Measurements from ENCODE around the gene SDHB.

SDHB gene

GRCh38 chr1:17021896-17022295 is 31.9 kb downstream of the SDHB start:
- intact Hi-C loops (cut with DNase I) = no loop called here
- peak in 2 of 42 donors; percentile 18 to 27 for DNase-seq

DNA sequence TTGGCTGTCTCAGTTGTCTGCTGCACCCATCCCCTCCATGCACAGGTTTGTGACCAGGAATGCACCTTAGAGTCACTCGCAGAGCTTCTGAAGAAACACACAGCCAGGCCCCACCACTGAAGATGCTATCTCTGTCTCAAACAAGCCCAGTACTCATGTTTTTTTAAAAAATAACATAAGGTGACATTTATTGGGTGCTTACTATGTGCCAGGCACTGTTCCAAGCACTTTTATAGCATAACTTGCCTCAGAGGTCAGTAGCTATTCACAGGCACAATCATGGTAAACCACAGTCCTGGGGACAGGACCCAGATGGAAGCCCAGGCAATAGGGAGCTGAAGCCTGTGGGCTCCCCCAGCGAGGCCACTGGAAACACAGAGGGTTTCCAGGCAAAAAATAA is 33.3 kb downstream of the SDHB start:
- intact Hi-C loops (cut with DNase I) = no loop called here
- DNase-seq = peak in 1 of 42 donors; percentile 23

DNA sequence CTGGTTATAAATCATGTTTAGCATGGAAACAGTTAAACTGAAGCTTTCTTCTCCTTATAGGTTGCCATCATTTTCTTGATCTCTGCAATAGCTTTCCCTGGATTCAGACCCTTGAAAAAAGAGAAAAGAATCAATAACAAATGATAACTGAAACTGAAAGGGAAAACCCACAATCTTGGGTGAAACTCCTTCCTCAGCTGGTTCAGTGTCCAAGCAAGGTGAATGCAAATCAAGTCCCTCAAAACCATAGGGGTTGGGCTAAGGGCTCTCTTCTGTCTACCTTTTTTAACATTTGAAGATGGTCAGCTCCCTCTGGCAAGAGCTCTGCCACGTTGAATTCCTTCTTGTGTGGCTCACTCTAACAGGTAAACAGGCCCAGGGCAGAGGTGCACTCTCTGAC is 35.0 kb downstream of the SDHB start:
- intact Hi-C loops (cut with DNase I) = no loop called here
- peak in 1 of 42 donors; percentile 4 for DNase-seq

DNA sequence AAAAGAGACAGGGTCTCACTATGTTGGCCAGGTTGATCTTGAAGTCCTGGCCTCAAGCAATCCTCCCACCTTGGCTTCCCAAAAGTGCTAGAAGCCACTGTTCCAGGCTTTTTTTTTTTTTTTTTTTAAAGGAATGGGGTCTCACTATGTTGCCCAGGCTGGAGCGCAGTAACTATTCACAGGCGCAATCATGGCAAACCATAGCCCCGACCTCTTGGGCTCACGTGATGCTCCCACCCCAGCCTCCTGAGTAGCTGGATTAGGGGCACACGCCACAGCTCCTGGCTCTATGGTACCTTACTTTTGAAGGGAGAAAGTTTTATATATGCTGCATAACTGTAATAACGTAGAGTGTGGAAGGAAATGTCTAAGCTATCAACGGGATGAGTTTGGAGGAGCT is 36.4 kb downstream of the SDHB start:
- intact Hi-C loops (cut with DNase I) = no loop called here
- DNase-seq = peak in 2 of 42 donors; percentile 0 to 20

DNA sequence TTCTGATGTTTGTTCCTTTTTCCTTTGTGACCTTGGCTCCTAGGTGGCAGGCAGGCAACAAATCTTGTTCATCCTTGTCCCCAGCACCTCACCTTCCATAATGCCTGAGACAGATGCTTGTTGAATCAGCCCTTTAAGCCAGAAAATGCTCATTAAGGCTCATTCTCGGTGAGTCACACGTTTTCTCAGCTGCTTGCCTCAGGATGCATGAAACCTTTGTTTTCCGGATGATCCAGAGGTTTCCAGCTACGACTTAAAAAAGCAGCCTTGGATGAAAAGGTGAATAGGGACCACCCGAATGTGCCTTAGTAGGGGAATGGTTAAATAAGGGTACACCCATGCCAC is 37.5 kb downstream of the SDHB start:
- intact Hi-C loops (cut with DNase I) = no loop called here
- DNase-seq = no peak

DNA sequence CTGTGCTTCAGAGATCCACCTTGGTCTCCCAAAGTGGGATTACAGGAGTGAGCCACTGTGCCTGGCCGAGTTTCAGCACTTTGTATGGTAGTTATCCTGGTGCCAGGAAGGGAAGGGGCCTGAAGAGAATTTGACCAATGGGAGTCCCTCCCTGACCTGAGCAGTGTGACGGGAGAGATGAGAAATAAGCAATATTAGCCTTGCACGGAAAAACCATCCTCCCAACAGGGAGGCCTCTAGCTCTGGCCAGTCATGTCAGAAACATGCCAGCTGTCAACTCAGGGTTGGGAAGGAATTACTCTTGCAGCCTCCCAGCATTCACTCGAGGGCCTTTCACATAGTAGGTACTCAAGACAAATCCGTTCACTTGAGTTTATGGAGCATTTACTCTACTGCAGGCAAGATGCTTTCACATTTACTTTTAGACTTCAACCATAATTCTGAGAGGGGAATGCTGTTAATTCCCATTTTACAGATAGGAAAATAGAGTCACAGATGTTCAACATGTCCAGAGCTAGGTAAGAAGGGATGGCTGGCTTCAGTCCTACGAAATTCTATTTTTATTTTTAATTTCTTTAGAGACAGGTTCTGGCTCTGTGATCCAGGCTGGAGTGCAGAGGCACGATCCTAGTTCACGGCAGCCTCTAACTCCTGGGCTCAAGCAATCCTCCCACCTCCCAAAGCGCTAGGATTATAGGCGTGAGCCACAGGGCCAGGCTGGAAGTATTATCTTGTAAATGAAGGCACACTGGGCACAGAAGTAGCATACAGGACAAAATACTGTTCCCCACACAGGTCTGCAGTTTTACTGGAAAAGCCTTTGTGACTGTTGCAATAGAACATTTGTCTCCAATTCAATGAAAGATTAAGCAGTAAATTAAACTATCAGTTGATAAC is 38.9 kb downstream of the SDHB start:
- peak in 1 of 42 donors; percentile 14 for DNase-seq
- intact Hi-C loops (cut with DNase I) = loop anchor here (5.0 kb wide), 1 partner anchor 37 kb away; the partner anchor contains the start of gene SDHB

DNA sequence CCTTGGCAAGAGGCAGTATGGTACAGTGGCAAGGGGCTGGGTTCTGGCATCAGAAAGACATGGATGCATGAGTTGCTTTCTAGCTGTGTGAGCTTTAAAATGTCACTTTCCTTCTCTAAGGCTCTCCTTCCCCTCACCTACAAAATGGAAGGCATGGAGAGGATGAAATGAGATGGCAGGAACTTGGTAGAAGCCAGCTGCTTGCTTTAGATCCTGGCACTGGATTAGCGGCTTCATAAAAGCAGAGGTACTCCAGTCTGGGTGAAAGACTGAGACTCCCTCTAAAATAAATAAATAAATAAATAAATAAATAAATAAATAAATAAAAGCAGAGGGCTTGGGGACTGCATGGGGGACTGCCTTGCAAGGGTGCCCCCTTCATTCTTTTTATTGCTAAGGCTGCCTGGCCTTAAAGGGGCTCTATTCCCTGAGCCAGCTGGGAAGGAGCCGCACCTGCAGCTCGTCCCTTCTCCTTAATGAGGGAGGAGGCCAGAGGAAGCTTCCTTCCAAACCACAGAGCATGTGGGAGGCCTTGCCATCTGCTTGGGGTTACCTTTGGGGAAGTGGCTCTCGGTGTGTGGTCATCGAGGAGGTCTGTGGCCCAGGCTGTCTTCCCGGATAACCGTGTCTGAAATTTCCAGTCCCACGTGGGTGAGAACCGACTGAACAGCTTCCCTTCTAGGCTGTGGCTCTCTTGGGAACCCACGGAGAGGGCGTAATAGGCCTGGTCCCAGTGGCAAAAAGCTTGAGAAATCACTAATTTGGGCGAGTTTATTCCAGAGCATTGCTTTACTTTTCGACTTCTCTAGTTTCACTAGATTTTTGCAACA is 40.1 kb downstream of the SDHB start:
- intact Hi-C loops (cut with DNase I) = loop anchor here (5.0 kb wide), 1 partner anchor 39 kb away; the partner anchor contains the start of gene SDHB
- peak in 9 of 42 donors; percentile 13 to 49 (median 27) for DNase-seq

DNA sequence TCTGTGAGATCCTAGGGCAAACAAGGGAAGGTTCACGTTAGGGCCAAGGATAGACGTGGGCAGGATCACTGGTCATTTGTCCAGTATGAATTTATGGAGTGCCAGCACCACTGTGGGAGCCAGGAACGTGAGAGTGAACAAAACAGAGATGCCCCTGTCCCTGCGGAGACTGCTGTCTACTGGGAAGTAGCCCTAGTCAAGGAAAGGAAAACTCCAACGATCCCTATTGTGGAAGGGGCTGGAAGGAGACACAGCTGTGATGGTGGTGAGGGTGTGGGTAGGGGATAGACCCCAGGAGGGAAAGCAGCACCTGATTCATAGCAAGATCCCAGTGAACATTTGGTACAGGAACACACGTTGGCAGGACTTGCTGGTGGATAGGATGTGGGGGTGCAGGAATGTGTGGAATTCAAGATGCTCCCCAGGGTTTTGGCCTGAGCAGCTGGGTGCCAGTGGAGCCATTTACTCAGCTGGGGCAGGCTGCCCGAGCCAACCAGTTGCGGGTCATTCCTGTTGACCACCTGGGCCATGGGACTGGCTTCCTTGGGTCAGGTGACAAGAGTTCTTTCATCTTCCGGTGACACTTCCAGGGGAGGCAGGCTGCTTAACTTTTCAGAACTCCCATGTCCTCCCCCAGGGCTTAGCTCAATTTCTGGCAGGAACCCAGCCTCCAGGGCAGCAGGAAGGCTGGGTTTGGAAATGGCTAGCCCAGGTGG is 40.9 kb downstream of the SDHB start:
- DNase-seq = no peak
- intact Hi-C loops (cut with DNase I) = loop anchor here (5.0 kb wide), 1 partner anchor 39 kb away; the partner anchor contains the start of gene SDHB

DNA sequence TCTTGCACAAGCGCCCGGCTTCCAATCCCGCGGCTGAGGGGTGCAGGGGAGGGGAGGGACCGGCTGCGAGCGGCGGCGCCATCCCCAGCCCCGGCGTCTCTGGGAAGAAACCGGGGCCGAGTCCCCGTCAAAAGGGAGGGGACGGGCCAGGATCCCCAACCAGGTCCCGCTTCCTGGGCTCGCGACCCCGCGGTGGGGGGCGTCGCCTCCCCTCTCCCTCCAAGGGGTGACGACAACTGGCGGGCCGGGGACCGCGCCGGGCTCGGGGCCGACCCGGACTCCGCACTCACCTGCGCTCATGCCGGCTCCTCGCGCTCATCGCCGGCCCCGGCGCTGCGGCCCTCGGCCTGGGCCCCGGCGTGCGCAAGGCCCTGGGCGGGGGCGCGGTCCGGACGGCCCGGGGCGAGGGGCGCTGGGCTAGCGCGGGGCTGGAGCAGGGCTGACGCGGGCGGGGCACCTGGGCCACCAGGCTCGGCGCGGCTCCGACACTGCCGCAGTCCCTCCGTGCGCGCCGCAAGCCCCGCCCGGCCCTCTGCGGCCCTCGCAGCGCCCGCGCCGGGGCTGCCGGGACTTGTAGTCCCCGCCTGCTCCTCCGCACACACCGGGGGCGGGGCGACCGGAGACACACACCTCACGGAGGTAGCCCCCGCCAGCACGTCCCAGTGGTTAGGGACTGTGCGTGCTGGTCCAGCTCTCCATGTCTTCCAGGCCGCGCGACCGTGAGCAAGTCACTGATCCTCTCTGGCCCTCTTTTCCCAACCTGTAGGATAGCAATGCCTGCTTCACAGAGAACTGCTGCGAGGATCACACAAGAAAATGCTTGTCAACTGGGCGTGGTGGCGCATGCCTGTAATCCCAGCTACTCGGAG is 42.2 kb downstream of the SDHB start, which contains the start of gene ATP13A2:
TSS of gene ATP13A2 (minus strand) at position 490 of the 869 bp plus-strand sequence. CDS start at position 300, 190 bp downstream.
- DNase-seq = peak; percentile 63 to 95 (median 89)
- intact Hi-C loops (cut with DNase I) = loop anchor here (5.0 kb wide), 1 partner anchor 41 kb away; the partner anchor contains the start of gene SDHB

DNA sequence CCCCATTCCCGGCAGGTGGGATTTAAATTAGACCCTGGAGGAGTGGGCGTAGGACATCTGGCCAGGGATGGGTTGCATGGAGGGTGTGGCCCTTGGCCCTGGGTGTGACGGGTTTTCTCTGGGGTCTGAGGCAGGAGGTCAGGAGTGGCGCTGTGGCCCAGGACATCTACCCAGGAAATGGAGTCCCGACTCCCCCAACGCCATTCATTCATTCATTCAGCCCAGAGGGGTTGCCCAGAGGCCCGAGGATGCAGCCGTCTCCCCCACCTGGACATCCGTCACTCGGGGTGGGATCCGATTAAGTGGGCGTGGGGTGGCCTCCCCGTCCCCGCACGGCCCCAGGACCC is 42.8 kb downstream of the SDHB start:
- intact Hi-C loops (cut with DNase I) = loop anchor here (5.0 kb wide), 1 partner anchor 41 kb away; the partner anchor contains the start of gene SDHB
- no peak for DNase-seq

DNA sequence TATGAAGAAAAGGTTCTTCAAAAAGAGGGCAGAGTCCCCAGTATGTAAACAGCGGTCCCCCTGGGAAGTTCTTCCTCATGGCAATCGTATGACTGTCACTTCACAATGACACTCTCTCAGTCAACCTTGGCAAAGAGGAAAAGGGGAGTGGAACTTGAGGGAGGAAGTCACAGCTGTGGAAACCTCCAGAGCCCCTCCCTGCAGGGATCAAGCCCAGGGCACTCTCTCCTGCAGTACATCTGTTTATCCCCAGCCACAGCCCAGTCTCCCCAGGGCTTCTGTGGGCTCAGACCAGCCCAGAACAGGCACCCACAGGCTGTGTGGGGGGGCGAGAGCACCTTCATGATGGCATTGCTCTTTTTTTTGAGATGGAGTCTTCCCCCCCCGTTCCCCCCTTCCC is 44.1 kb downstream of the SDHB start:
- peak in 1 of 42 donors; percentile 30 for DNase-seq
- intact Hi-C loops (cut with DNase I) = loop anchor here (5.0 kb wide), 1 partner anchor 43 kb away; the partner anchor contains the start of gene SDHB

DNA sequence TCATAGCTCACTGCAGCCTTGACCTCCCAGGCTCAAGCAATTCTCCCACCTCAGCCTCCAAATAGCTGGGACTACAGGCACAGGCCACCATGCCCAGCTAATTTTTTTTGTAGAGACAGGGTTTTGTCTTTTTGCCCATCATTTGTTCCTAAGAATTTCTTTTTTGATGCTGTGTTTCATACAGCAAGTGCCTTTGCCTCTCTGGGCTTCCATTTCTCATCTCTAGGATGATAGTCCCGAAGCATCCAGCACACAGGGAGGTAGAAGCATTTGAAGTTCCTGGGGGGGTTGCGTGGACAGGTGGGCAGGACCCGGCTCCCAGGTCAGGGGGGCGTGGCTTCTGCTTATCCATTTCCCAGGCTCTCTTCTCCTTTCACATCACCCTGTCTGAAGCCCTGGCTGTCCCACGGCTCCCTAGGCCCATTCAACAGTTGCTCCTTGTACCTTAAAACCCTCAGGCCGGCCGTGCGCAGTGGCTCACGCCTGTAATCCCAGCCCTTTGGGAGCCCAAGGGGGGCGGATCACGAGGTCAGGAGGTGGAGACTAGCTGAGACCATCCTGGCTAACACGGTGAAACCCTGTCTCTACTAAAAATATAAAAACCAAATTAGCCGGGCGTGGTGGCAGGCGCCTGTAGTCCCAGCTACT is 45.5 kb downstream of the SDHB start:
- intact Hi-C loops (cut with DNase I) = no loop called here
- DNase-seq = no peak

DNA sequence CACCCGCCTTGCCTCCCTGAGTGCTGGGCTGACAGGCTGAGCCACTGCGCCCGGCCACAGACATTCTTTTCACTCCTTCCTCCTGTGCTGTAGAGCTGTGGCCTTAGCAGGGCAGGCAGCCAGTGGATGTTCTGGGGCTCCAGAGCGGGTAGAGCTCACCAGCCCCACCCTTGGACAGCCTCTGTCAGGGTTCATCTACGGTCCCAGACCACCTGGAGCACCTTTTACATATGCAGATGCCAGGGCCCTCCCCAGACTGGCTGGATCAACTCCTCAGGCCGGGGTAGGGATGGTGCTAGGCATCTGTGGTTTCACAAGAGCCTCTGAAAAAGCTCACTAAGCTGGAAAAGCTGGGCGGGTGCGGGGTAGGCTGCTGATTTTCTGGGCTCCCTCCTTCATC is 46.7 kb downstream of the SDHB start:
- no peak for DNase-seq
- intact Hi-C loops (cut with DNase I) = no loop called here

DNA sequence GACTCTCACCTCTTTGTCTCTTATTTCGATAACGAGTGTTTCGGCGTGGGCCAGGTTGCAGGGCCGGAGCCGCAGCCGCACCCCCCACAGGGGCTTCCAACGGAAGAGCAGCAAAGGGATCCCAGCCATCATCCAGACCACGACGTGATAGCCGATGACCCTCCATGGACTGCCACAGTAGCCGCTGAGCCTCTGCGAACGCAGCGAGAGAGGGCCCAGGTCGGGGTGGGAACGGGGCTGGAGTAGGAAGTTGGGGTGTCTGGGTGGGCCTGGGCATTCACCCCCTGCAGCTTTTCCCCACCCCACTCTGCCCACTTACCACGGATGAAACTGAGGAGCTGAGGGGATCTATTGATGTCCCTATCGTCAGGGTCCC is 48.5 kb downstream of the SDHB start:
- intact Hi-C loops (cut with DNase I) = no loop called here
- DNase-seq = no peak

DNA sequence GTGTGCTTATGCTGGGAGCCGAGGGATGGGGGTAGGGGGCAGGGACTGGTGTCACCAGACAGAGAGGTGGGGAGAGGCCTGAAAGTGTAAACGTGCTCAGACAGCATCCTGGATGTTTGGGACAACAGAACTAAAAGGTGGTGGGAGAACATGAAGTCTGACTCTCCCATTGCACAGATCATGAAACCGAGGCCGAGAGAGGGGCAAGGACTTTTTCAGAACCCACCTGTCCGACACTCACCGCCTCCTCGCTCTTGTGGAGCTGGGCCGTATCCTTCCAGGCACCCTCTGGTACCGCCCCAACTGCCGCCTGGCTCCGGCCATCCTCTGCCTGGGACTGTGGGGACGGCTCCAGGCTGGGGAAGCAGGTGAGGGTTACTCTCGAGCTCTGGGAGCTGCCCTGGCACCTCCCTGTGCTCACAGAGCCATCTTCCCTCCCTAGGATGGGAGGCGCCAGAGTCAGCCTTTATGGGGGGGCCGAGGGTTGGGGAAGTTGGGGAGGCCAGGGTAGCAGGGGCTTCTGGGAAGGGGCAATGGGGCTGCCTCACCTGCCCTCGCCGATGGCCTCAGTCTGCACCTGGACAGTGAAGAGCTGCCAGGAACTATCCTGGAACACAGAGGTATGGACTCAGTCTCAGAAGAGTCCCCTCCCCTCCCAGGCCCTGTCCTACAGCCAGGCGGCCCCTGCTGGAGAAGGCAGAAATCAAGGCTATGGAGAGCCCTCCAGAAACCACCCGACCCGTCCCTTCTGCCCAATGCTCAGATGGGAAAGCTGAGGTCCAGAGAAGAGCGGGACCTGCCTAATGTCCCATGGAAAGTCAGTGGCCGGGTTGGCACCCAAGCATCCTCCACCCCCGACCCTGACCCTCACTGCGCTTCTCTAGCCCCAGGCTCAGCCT is 49.1 kb downstream of the SDHB start:
- no peak for DNase-seq
- intact Hi-C loops (cut with DNase I) = no loop called here

- intact Hi-C loops (cut with DNase I) = no loop called here
- no peak for DNase-seq
Measured at GRCh38 chr1:17002524-17002902, 51.3 kb downstream of the SDHB start.
